IMR-90 (cell line): Measurements from ENCODE around the gene ASPG. TPM values are rescaled to one million over a fixed set of nuclear protein-coding genes. Genes with fewer than 3 reads are reported as not detected.

ENCODE experiments used
- ATAC-seq: fragments of 200-7000 bp; cut with Tn5 transposase; 2 replicates; pipeline ENCODE4 v1.9.1; 2020; ENCODE audit warnings: low read depth, mild to moderate bottlenecking, moderate library complexity
- BruUV-seq: library from RNA; stranded (reverse); fragments of 400-500 nt; replicated peaks from 2 replicates; lab custom pipeline; 2021; lab: Mats Ljungman, UMichigan
- CTCF ChIA-PET: fragments of 300-600 bp; formaldehyde crosslinking; extraction: SDS; loops from one replicate; lab custom pipeline; 2021; ENCODE audit warnings: antibody characterized with exemption; lab: Yijun Ruan, JAX
- POLR2A ChIA-PET: fragments of 300-600 bp; sonication (Branson Sonifier 250); formaldehyde crosslinking; loops from one replicate; lab custom pipeline; 2022; ENCODE audit warnings: antibody characterized with exemption; ENCODE audit not compliant: unreplicated experiment; lab: Charles Lee
- DNase-seq: peaks from one replicate; pipeline ENCODE4 v3.0.0; 2013
- H2AFZ ChIP-seq: replicated peaks from 2 replicates; pipeline ENCODE3; 2013; ENCODE audit warnings: low read length, mild to moderate bottlenecking; ENCODE audit not compliant: poor library complexity
- H2AK5ac ChIP-seq: 2 replicates; pipeline ENCODE4 v1.6.1; 2013; ENCODE audit warnings: low read depth, low read length, inconsistent platforms
- H2AK9ac ChIP-seq: replicated peaks from 2 replicates; pipeline ENCODE3; 2013; ENCODE audit warnings: mild to moderate bottlenecking, low read depth, low read length, moderate library complexity; ENCODE audit not compliant: poor library complexity
- H2BK120ac ChIP-seq: 2 replicates; pipeline ENCODE4 v1.6.1; 2013; ENCODE audit warnings: low read depth, low read length, inconsistent platforms
- H2BK15ac ChIP-seq: 3 replicates; pipeline ENCODE4 v1.6.1; 2013; ENCODE audit warnings: low read depth, low read length, inconsistent platforms
- H2BK20ac ChIP-seq: 2 replicates; pipeline ENCODE4 v1.6.1; 2013; ENCODE audit warnings: low read depth, mild to moderate bottlenecking, inconsistent platforms, low read length, moderate library complexity
- H2BK5ac ChIP-seq: 2 replicates; pipeline ENCODE4 v1.6.1; 2013; ENCODE audit warnings: mild to moderate bottlenecking, low read depth, low read length, inconsistent platforms; ENCODE audit not compliant: poor library complexity, severe bottlenecking
- H3K14ac ChIP-seq: replicated peaks from 2 replicates; pipeline ENCODE4 v1.6.1; 2013; ENCODE audit warnings: low read depth, low read length, inconsistent platforms
- H3K18ac ChIP-seq: 2 replicates; pipeline ENCODE4 v1.6.1; 2013; ENCODE audit warnings: low read depth, low read length, control low read depth
- H3K23ac ChIP-seq: 2 replicates; pipeline ENCODE4 v1.6.1; 2013; ENCODE audit warnings: low read depth, low read length, inconsistent platforms
- H3K27ac ChIP-seq: 2 replicates; pipeline ENCODE4 v1.5.1; 2013; ENCODE audit warnings: mild to moderate bottlenecking, control low read depth, low read length; ENCODE audit not compliant: insufficient read depth
- H3K27me3 ChIP-seq: 2 replicates; pipeline ENCODE4 v1.6.1; 2013; ENCODE audit warnings: low read length; ENCODE audit not compliant: control insufficient read depth, insufficient read depth
- H3K36me3 ChIP-seq: 2 replicates; pipeline ENCODE4 v1.6.1; 2013; ENCODE audit warnings: low read length, mixed read lengths; ENCODE audit not compliant: control insufficient read depth, insufficient read depth
- H3K4ac ChIP-seq: 2 replicates; pipeline ENCODE4 v1.6.1; 2013; ENCODE audit warnings: low read depth, low read length, inconsistent platforms
- H3K4me1 ChIP-seq: 2 replicates; pipeline ENCODE4 v1.6.1; 2013; ENCODE audit warnings: low read length, mixed read lengths; ENCODE audit not compliant: control insufficient read depth, insufficient read depth
- H3K4me2 ChIP-seq: 2 replicates; pipeline ENCODE4 v1.6.1; 2013; ENCODE audit warnings: low read depth, mild to moderate bottlenecking, control low read depth, low read length, moderate library complexity
- H3K4me3 ChIP-seq: 2 replicates; pipeline ENCODE4 v1.5.1; 2013; ENCODE audit warnings: low read depth, mild to moderate bottlenecking, control low read depth, low read length, moderate library complexity; ENCODE audit not compliant: insufficient read depth
- H3K56ac ChIP-seq: 2 replicates; pipeline ENCODE4 v1.6.1; 2013; ENCODE audit warnings: low read length, inconsistent platforms; ENCODE audit not compliant: insufficient read depth; ENCODE audit errors: extremely low read depth
- H3K79me1 ChIP-seq, 2 experiments: 2 replicates each; pipeline ENCODE4 v1.6.1; 2013; ENCODE audit warnings: low read length in 2 of 2, inconsistent platforms in 1 of 2, low read depth in 1 of 2
- H3K9ac ChIP-seq: 2 replicates; pipeline ENCODE4 v1.6.1; 2013; ENCODE audit warnings: low read depth, low read length, control low read depth
- H3K9me1 ChIP-seq: 2 replicates; pipeline ENCODE4 v1.6.1; 2013; ENCODE audit warnings: low read length, inconsistent platforms; ENCODE audit not compliant: insufficient read depth
- H3K9me3 ChIP-seq: 2 replicates; pipeline ENCODE4 v1.6.1; 2013; ENCODE audit warnings: low read length; ENCODE audit not compliant: control insufficient read depth, insufficient read depth
- H4K20me1 ChIP-seq: 2 replicates; pipeline ENCODE4 v1.6.1; 2013; ENCODE audit warnings: low read length, inconsistent platforms; ENCODE audit not compliant: insufficient read depth
- H4K5ac ChIP-seq: 2 replicates; pipeline ENCODE4 v1.6.1; 2013; ENCODE audit warnings: mild to moderate bottlenecking, low read depth, low read length, control low read depth
- H4K8ac ChIP-seq, 2 experiments: 2 replicates each; pipeline ENCODE4 v1.6.1; 2013; ENCODE audit warnings: low read depth in 2 of 2, low read length in 2 of 2, control low read depth in 1 of 2, inconsistent platforms in 1 of 2
- H4K91ac ChIP-seq: 2 replicates; pipeline ENCODE4 v1.6.1; 2013; ENCODE audit warnings: low read depth, low read length, inconsistent platforms; ENCODE audit not compliant: insufficient read depth
- CEBPB ChIP-seq: IDR thresholded peaks from 2 replicates; pipeline ENCODE4 v1.6.1; 2012; ENCODE audit warnings: low read depth, low read length, improper control_type of control experiment
- CHD1 ChIP-seq: IDR thresholded peaks from 2 replicates; pipeline ENCODE4 v1.6.1; 2012; ENCODE audit warnings: low read depth, low read length, improper control_type of control experiment
- CTCF ChIP-seq: conservative IDR thresholded peaks from 2 replicates; pipeline ENCODE4 v1.5.1; 2012; ENCODE audit warnings: mild to moderate bottlenecking, low read depth, low read length, improper control_type of control experiment
- ELK1 ChIP-seq: fragments of 150-350 bp; IDR thresholded peaks from 2 replicates; pipeline ENCODE4 v1.6.1; 2016; ENCODE audit warnings: low read depth, mild to moderate bottlenecking, low read length, moderate library complexity, borderline replicate concordance
- FOS ChIP-seq: fragments of 150-350 bp; IDR thresholded peaks from 2 replicates; pipeline ENCODE4 v1.6.1; 2016; ENCODE audit warnings: low read depth, low read length
- MAFK ChIP-seq: IDR thresholded peaks from 2 replicates; pipeline ENCODE4 v1.6.1; 2012; ENCODE audit warnings: low read depth, low read length, improper control_type of control experiment
- MAZ ChIP-seq: IDR thresholded peaks from 2 replicates; pipeline ENCODE4 v1.6.1; 2012; ENCODE audit warnings: low read depth, mild to moderate bottlenecking, low read length, improper control_type of control experiment, moderate library complexity, borderline replicate concordance
- MXI1 ChIP-seq: IDR thresholded peaks from 2 replicates; pipeline ENCODE4 v1.6.1; 2012; ENCODE audit warnings: low read depth, mild to moderate bottlenecking, low read length, moderate library complexity, borderline replicate concordance
- NFE2L2 ChIP-seq: fragments of 150-350 bp; IDR thresholded peaks from 2 replicates; pipeline ENCODE4 v1.6.1; 2016; ENCODE audit warnings: low read depth, mild to moderate bottlenecking, low read length
- POLR2A ChIP-seq: IDR thresholded peaks from 2 replicates; pipeline ENCODE4 v1.6.1; 2012; ENCODE audit warnings: mild to moderate bottlenecking, low read depth, low read length
- RCOR1 ChIP-seq: IDR thresholded peaks from 2 replicates; pipeline ENCODE4 v1.6.1; 2012; ENCODE audit warnings: mild to moderate bottlenecking, low read length, improper control_type of control experiment; ENCODE audit not compliant: insufficient replicate concordance
- RFX5 ChIP-seq: IDR thresholded peaks from 2 replicates; pipeline ENCODE4 v1.8.0; 2012; ENCODE audit warnings: low read depth, mild to moderate bottlenecking, low read length, moderate library complexity
- SMC3 ChIP-seq: fragments of 150-350 bp; IDR thresholded peaks from 2 replicates; pipeline ENCODE4 v1.6.1; 2016; ENCODE audit warnings: low read depth, mild to moderate bottlenecking, antibody characterized with exemption, low read length, moderate library complexity
- USF2 ChIP-seq: fragments of 150-350 bp; IDR thresholded peaks from 2 replicates; pipeline ENCODE4 v1.6.1; 2017; ENCODE audit warnings: mild to moderate bottlenecking, antibody characterized with exemption, low read length, low read depth
- WGBS, 2 experiments: methylation state at CpG; one replicate each; pipeline versions ENCODE4 v1.1.5 to v1.1.7; 2013; ENCODE audit warnings: missing lambda C conversion rate in 2 of 2; ENCODE audit not compliant: insufficient read length in 1 of 2; ENCODE audit errors: extremely low coverage in 2 of 2; 5-methylcytosine and 5-hydroxymethylcytosine counted together
- dilution Hi-C: fragments of 300-500 bp; cut with HindIII; formaldehyde crosslinking; loops from one replicate; pipeline ENCODE4 v1.14.3; 2018; ENCODE audit warnings: low sequenced_read_pairs; ENCODE audit not compliant: unreplicated experiment
- in situ Hi-C: fragments of 300-500 bp; cut with MboI; formaldehyde crosslinking; loops from 3 replicates; pipeline ENCODE4 v1.14.3; 2019; ENCODE audit warnings: low sequenced_read_pairs, inconsistent platforms, mixed read lengths
- intact Hi-C: fragments of 100-400 bp; cut with micrococcal nuclease; formaldehyde crosslinking; loops from 2 replicates; pipeline ENCODE4 v1.10.0; 2022
- polyA plus RNA-seq, 3 experiments: library from polyadenylated mRNA; depleted of rRNA; stranded (reverse); fragments of >200 nt; gene quantifications; 2 replicates each; pipeline ENCODE4 v1.2.3, GENCODE V29; 2012; ENCODE audit warnings: low replicate concordance in 1 of 3
- total RNA-seq: library from RNA; depleted of rRNA; stranded (reverse); fragments of >200 nt; gene quantifications from 2 replicates; pipeline ENCODE4 v1.2.3, GENCODE V29; 2012

Gene ASPG
- total and polyA plus RNA-seq, 2 of the 4 experiments (the other 2 are of a cell fraction): not detected

GRCh38 chr14:104112609-104113571 lies 27.4 kb downstream of the ASPG start:
- Histone ChIP-seq H3K23ac (no peak overlapping the region), H3K14ac (no peak overlapping the region), H2AFZ (no peak overlapping the region), H2AK5ac (no peak overlapping the region), H4K20me1 (no peaks in the 10 kb centered on the region; the same call in 1 of the 2 replicates), H2BK5ac (no peak overlapping the region), H3K79me1 (no peaks in the 10 kb centered on the region), H2BK15ac (no peak overlapping the region), H4K8ac (no peak overlapping the region), H3K9ac (no peak overlapping the region), H4K91ac (no peak overlapping the region), H3K18ac (no peak overlapping the region), H3K9me3 (no peaks in the 10 kb centered on the region), H3K4me3 (no peak overlapping the region), H3K4me1 (no peaks in the 10 kb centered on the region), H2BK120ac (no peak overlapping the region), H3K27ac (no peak overlapping the region), H3K56ac (no peak overlapping the region), H3K36me3 (no peaks in the 10 kb centered on the region), H3K9me1 (no peaks in the 10 kb centered on the region), H3K27me3 (peaks cover 17% of the 10 kb centered on the region; the same call in 1 of the 2 replicates), H3K4ac (no peak overlapping the region), H2AK9ac (no peak overlapping the region), H4K5ac (no peak overlapping the region), H2BK20ac (no peak overlapping the region), H3K4me2 (no peak overlapping the region)
- POLR2A ChIA-PET: no interaction called here
- in situ Hi-C loops (no loop called here), intact Hi-C loops (no loop called here), dilution Hi-C loops (no loop called here)
- CTCF ChIA-PET: no interaction called here
- BruUV-seq: no TSS peak
- ATAC-seq (no peak), DNase-seq (no peak)
- WGBS, 2 experiments: 38% methylated on average over 1 of the region's 17 CpGs; no CpG with 5 or more reads in 1 of the 2 experiments
- no peak for TF ChIP-seq POLR2A
- TF ChIP-seq RFX5: no peak
- TF ChIP-seq ELK1: no peak
- TF ChIP-seq CHD1: no peak
- TF ChIP-seq MAFK: no peak
- no peak for TF ChIP-seq MXI1
- no peak for TF ChIP-seq CTCF
- TF ChIP-seq CEBPB: no peak
- no peak for TF ChIP-seq RCOR1
- TF ChIP-seq MAZ: no peak
- TF ChIP-seq FOS: no peak
- no peak for TF ChIP-seq SMC3
- no peak for TF ChIP-seq USF2
- no peak for TF ChIP-seq NFE2L2
